Mammary epithelial cell (primary cell): ENCODE results near the gene SNAP91.
A peak's percentile ranks its signal among the peaks of the same experiment; 100 is the strongest.

Source experiments
- CTCF ChIP-seq, 2 donors: IDR thresholded peaks in 1 of 2; conservative IDR thresholded peaks in 1 of 2; 2 replicates each; pipeline ENCODE4 v1.5.1; 2011 to 2012; ENCODE audit warnings: inconsistent platforms in 2 of 2, low read length in 2 of 2, mild to moderate bottlenecking in 2 of 2, control low read depth in 1 of 2, low read depth in 1 of 2; ENCODE audit not compliant: insufficient read depth in 1 of 2; ENCODE audit errors: extremely low read depth in 1 of 2
- EZH2 ChIP-seq: IDR thresholded peaks from 2 replicates; pipeline ENCODE4 v1.6.1; 2012; ENCODE audit warnings: low read length, inconsistent platforms, borderline replicate concordance

- TF ChIP-seq EZH2 = no peak
- TF ChIP-seq CTCF (conservative IDR thresholded peaks at IDR 0.05 in 1 of 2, IDR thresholded peaks at IDR 0.05 in 1 of 2; ENCODE audit: extremely low read depth in 1 of 2, insufficient read depth in 1 of 2, low read depth in 1 of 2, low read length in 2 of 2) = peak in 1 of 2 donors; percentile 9
Observed at GRCh38 chr6:83518816-83519480, 190.0 kb downstream of the SNAP91 start.
